ENCODE results near the gene TRAPPC12.

TRAPPC12 gene

DNA sequence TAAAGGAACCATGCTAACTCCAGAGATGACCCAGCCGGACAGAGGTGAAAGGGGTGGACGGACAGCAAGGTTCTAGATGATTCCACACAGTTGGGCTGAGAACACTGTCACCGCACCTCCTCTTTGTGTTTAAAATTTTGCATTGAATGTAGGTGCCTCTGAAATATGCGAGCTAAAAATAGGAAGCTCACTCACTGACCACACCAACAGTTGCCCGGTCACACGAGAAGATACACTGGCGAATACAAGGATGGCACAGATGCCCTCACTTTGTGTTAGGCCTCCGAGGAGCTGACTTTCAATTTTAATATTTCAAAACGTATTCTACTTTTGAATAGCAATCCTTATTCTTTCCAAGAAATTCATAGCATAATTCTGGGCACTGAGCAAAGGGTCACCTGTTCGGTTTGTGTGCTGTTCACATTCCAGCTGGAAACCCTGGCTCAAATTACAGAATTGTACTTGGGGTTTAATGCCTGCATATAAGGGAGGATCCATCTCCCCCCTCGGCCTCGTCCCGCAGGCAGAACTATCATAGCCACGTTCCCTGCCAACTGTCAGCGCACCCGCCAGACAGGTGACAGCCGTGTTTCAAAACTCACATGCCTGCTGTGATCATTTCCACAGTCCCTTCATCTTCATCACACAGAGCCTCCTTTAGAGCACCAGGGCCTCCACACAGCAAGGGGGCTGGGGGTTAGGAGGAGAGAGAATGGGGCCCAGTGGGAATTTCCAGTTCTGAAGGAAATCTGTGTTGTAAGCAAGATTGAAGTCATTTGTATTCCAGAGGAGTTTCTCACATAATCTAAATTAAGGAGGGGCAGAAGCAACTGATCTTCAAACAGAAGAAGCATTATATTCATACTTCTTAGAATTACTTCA is 91.6 kb downstream of the TRAPPC12 start:
- no peak for DNase-seq

DNA sequence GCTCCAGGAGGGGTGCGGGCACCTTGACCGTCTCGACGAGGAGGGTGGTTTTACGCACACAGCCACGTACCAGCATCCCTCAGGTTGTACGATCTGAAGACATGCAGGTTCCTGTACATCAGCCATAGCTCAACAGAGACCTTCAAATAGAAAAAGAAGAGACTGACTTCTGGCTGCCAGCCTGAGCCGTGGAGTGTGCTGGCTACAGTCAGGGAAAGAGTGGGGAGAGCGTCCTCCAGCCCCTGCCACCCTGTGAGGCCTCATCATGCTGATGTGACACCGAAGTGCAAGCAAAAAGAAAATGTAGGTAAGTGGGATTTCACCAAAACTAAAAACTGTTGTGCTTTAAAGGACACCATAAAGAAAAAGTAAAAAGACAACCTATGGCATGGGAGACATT is 92.8 kb downstream of the TRAPPC12 start:
- DNase-seq = no peak

DNA sequence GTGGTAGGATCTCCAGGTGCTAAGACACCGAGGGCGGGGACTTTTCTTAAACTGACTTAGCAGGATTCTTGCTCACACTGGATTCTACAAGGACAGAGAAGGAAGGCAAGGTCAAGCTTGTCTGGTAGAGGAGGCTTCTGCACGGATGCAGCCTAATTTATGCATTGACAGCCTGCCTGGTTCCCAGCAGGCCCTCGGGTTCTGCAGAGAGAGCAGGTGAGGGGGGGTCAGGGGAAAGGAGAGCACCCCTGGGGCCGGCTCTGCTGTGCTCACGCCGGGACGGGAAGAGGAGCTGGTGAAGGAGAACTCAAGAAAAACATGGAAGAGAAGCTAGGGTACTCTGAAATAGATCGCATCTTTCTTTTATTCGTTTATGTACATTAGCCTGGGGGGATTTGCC is 93.5 kb downstream of the TRAPPC12 start:
- no peak for DNase-seq

DNA sequence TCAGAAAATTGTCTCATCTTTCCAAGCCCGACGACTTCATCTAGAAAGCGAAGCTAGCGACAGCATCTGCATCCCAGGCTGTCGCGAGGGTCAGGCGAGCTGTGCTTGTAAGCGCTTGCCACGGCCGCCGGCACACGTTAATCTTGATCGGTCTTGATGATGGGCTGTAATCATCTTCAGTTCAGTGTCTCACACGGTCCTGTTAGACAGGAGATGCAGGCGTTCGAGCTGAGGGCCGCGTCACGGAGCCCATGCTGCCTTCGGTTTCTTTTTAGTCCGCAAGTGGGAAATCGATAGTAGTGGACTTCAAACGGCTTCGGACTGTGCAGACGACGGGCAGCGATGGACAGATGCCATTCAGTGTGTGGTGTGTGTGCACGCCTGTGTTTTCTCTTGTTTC is 96.3 kb downstream of the TRAPPC12 start:
- DNase-seq = no peak

DNA sequence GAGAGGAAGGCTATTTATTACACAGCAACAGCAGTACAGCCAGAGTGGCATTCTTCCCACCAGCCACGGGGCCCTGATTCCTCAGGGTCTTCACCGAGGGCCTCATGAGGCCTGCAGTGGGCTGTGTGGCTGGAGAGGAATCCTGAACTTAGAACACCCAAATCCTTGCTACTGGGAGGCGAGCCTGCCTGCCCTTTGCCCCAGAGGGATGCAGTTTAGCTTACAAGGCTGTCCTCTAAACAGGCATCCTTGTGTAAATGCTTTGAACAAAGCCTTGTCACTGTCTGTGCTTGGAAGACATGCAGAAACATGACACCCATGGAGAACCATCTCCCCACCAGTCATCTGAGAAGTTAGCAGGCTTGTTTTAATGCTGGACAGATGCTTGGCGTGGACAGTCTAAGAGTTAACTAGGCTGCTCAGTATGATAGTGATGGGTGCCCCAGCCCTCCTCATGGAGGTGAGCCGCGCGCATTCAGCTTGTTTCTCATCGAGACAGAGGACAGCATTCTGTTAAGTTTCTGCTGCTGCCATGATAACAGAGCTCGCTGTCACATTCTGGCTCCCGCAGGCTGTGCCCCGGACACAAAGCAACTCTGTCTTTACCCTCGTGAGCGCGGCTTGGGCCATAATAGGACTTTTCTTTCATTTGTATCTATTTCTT is 97.0 kb downstream of the TRAPPC12 start:
- no peak for DNase-seq

DNA sequence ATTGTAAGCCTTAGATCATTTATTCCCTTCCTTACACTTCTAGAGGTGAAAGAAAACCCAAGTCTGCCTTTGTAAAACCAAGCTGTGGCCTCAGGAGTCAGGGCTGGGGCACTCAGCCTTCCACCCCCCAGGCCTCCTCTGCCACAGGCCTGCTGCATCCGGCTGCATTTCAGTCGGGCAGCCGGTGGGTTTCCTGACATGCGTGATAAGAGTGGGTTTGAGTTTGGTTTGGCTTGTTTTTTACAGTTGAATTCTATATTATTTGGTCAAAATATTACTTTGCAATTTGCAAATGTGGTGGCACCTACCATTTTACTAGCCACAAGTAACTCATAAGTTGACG is 97.5 kb downstream of the TRAPPC12 start:
- no peak for DNase-seq

DNA sequence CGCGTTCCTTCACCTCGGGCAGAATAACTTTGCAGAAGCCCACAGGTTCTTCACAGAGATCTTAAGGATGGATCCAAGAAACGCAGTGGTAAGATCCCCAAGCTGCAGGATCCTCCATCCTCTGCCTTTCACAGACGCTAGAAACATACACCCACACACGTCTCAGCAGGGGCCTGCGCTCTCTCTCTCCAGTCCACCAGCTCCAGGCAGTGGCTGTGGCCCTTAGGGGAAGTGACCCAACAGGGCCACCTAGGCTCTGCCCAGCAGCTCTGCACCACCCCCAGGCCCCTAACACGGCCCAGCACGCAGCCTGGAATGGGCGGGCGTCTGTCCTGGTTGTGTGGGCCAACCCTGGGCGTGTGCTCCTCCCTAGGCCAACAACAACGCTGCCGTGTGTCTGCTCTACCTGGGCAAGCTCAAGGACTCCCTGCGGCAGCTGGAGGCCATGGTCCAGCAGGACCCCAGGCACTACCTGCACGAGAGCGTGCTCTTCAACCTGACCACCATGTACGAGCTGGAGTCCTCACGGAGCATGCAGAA is 99.4 kb downstream of the TRAPPC12 start:
- no peak for DNase-seq

DNA sequence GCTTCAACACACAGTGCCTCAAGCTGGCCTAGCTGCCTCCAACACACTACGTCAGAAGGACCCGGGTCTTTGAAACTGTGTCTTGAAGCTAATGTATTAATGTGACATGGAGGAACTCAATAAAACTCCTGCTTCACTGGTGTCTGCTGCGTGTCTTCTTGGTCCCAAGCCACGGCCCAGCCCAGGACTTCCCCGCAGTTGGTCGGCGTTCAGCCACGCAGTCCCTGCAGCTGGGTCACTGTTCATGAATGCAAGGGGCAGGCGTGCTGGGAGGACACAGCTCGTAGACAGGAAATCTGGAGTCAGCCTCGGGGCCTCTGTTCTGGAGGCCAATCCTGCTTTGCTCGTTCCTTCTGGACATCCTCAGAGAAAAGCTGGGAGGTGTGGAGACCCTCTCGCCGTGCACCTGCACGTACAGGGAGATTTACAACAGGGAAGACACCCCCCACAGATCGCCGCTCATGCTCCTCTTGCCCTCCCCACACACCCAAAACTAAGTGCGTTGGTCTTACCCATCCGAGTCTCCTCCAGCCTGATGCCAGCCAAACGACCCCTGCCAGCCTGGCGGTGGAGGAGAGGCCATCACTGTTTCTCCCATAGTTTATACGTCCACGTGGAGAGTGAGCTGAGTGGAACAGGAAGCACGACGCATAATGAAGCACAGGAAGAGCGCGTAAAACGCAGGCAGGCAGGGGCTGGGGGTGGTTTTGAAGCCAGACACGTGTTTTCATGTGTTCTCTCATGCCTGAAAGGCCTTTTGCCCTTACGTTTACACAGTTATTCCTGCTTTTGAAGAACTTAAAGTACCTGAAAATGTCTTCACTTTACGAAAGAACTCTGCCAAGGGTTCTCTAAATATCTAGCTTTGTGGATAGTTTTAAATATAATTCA is 100.2 kb downstream of the TRAPPC12 start:
- no peak for DNase-seq

DNA sequence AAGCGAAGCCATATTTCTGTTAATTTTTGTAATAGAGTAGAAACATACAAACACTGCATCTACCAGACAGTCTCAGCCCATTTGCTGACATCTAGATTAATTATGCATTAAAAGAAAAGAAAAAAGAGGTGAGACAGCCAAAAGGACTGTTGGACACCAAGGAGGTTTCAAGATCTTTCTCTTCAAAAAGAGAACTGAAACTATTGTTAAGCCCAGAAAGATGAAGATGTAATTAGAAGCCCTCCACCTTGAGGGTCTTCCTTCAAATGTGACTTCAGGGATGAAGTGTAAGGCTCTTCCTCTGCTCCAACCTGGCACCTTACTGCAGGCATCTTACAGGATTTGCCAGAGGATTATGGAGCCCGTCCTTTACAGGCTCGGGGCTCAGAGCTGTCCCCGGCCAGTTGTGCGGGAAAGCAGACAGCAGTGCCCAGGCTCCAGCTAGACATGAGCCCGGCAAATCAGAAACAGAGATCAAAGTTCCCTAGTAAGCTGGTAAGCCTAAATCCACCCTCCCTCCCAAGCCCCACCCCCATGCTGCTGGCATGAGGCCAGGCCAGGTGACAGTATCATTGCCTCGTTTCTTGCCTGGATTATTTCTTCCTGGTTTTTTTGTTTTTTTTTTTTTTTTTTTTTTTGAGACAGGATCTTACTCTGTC is 101.0 kb downstream of the TRAPPC12 start:
- no peak for DNase-seq

DNA sequence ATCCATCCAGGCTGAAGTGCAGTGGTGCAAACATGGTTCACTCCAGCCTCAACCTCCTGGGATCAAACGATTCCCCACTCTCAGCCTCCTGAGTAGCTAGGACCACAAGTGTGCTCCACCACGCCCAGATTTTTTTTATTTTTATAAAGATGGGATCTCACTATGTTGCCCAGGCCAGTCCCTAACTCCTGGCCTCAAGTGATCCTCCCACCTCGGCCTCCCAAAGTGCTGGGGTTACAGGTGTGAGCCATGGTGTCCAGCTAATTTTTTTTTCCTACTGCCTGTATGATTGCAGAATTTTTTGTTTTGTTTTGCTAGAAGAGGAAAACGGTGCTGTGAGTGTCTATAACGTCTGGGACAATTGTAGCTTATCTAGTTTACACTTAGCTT is 101.5 kb downstream of the TRAPPC12 start:
- no peak for DNase-seq

DNA sequence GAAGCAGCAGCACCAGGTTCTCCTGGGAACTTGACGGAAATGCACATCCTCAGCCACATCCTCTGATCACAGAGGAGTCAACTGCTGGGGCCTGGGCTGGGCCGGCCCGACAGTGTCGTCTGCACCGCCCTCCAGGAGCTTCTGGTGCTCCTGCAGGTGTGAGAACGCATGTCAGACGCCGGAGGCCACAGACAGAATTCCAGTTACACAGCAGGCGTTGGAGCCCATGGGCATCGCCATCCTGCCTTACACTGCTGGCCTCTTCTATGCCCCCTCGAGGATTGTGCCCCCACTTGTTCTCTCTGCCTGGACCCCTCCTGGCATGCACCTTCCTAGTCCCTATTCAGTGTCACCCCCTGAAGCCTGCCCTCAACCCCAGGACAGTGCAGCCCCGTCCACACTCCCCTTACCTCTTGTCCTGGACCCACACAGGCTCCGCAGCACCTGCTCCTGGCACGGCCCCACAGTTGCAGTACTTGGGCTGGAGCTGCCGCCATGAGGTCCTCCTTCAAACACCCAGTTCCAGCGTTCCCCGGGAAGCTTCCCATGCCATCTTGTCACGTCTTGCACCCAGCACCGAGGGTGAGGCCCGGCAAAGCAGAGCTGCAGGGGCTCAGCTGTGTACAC is 102.4 kb downstream of the TRAPPC12 start:
- DNase-seq = no peak

DNA sequence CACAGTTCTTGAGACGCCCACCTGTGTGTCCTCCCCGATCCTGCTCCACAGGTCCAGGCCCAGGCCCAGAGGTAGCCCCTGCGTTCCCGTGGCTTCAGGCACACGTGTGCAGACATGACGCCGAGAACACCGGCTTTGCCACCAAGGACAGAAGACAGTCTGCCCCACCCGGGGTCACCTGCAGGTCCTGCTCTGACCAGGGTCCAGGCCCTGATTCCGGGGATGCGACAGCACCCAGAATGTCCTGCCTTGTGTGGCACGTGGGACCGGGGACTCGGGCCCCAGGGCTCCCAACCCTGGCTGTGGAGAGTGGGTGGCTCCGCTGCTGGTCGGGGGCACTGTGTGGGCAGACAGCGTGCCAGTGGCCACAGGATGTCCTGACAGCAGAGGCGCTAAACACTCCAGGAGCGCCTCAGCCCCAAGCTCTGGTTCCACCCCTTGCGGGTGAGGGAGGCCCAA is 102.9 kb downstream of the TRAPPC12 start:
- DNase-seq = no peak

DNA sequence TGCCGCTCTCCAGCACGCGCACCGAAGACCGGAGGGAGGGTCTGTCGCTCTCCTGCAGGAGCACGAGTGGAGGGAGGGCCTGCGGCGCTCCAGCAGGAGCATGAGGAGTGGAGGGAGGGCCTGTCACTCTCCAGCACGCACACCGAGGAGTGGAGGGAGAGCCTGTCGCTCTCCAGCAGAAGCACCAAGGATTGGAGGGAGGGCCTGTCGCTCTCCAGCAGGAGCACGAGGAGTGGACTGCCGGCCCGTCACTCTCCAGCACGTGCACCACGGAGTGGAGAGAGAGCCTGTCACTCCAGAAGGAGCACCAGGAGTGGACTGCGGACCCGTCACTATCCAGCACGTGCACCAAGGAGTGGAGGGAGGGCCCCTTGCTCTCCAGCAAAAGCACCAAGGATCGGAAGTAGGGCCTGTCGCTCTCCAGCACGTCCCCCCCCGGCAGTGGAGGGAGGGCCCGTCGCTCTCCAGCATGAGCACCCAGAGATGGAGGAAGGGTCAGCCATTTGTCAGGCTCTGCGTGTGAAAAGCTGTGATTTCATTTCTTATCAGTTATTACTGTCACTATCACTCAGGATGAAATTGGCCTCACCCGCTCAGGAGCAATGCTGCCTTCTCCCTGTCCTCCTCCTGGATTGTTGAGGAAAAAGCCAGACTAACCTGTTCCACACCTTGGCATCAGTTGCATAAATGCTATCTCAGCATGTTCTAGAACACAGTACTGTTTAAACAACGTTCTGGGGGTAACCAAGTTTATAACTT is 103.9 kb downstream of the TRAPPC12 start:
- DNase-seq = peak; percentile 71

DNA sequence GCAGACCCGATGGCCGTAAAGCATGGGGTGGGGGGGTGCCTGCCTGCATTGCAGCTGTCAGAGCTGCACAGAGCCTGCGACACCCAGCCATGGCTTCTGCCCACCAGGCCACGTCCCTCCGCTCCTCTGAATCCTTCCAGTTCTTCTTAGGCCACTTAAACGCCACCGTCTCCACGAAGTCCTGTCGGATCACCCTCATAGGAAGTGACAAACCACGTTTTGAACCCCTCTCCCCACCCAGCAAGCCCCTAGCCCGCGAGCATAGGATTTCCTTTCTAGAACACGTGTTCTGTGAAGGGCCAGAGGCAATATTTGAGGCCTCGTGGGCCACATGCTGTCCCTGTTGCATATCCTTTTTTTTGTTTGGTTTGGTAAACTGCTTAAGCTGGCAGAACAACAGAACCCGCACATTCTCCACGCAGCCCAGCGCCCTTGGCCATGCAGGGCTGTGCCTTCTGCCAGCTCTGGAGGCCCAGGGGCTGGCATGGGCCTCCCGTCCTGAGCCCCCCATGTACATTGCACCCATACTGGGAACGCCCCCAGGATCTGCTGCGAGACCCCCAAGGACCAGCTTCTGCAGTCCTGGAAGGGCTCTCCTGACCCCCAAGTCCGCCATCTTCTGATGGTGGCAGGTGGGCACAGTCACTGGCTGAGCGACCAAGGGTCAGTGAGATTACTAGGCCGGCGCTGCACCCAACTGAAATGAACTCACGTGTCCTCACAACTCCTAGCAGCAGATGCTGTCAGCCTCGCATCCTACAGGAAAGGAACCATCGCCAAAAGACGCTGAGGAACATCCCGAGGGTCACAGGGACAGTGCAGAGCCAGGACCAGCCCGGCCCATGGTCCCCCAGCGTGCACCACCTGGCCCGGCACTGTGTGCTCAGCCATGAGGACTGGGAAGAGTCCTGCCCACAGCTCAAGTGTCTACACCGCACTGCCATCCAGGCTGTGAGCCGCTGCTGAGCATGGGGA is 104.8 kb downstream of the TRAPPC12 start:
- DNase-seq = no peak

DNA sequence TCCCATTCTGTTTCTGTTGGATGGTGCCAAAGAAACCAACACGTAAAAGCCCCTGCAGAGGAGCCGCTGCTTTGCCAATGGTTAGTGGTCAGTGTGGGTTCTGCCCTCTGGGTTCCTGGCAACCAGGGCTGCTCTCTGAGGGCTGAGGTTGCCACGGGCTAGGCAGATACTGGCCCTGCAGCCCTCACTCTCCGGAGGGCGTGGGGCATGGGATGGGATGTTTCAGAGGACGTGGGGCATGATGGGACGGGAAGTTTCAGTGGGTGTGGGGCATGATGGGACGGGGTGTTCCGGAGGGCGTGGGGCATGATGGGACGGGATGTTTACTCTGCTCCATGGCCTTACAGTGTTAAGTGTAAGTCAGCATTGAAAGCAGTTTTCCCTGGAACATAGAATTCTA is 105.7 kb downstream of the TRAPPC12 start:
- no peak for DNase-seq

DNA sequence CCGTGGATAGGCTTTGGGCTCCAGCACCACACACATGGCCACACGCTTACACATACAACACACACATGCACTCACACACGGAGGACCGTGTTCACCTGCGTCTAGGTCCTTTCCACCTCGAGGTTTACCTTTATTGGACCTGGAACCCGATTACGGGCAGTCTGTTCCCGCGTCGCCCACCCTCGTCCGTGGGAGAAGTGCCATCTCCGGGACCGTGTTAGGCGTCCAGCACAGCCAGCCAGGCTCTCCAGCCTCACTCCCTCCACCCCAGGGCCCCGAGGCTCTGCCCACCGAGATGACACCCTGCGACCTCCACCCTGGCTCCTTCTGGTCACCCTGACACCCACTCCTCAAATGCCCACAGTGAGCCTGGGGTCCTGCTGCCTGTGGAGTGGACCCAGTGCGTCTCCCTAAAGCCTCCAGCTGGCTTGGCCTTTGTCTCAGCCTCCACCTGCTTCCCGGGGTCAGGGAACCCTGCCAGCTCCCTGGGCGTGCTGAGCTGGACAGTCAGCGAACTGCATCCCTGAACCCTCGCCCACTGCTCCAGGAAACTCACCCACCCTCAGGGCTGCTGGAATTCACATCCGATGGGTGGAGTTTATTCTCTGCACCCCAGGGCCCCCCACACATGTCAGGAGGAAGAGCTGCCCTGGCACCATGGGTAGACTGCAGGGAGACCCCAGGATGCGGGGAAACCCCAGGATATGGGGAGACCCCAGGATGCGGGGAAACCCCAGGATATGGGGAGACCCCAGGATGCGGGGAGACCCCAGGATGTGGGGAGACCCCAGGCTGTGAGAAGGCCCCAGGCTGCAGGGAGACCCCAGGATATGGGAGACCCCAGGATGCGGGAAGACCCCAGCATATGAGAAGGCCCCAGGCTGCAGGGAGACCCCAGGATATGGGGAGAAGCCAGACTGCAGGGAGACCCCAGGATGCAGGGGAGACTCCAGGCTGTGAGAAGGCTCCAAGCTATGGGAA is 106.8 kb downstream of the TRAPPC12 start:
- DNase-seq = no peak

DNA sequence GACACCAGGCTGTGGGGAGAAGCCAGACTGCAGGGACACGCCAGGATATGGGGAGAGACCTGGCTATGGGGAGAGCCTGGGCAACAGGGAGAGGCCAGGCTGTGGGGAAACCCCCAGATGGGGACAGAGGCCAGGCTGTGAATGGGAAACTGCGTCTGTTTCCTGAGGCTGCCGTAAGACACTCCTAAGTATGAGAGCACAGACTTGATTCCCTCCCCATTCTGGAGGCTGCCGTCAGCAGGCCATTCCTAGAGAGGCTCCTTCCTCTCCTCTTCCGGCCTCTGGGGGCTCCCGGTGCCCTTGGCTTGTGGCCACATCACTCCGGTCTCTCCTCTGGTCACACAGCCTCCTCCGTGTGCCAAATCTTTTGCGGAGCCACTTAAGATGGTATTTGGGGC is 107.5 kb downstream of the TRAPPC12 start:
- no peak for DNase-seq

DNA sequence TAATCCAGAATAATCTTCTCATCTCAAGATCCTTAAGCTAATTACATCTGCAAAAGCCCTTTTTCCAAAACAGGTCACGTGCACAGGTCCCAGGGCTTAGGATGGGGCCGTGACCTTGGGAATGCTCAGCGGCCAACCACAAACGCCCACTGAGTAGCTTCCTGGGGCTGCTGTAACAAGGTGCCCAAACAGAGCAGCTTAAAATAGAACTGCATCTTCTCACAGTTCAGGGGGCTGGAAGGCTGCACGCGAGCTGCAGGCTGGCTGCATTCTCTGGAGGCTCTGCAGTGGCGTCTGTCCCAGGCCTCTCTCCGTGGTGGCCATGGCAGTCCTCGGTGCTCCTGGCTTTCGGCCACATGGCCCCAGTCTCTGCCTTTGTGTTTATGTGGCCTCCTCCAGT is 107.9 kb downstream of the TRAPPC12 start:
- DNase-seq = no peak

DNA sequence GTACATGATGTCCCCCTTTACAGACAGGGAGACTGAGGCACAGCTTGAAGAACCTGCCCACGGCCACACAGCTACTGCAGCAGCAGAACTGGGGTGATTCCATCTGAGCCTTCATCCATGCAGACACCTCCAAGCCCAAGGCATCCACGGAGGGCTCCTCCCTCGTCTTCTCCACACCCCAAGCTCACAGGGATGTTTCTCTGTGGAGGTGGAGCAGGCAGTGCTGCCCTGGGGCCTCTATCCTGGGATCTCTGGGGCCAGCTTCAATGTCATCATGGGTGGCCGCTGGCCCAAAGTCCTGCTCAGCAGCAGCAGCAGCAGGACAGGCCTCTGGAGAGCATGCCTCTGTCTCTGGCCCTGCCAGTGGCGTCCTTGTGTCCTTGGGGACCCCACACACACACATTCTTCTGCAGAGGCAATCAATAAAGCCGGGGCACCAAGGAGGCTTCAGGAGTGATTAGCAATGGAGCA is 108.6 kb downstream of the TRAPPC12 start:
- DNase-seq = no peak
